KMS-11 (cell line): Measurements from ENCODE around the gene DECR2.

Source experiments
- H2AFZ ChIP-seq: fragments of 200-600 bp; sonication (generic); 2 replicates; pipeline ENCODE4 v1.6.1; 2016; ENCODE audit warnings: antibody characterized with exemption, mixed run types, low read depth
- H3K27ac ChIP-seq: fragments of 200-600 bp; sonication (generic); 2 replicates; pipeline ENCODE4 v1.6.1; 2016; ENCODE audit warnings: mild to moderate bottlenecking, mixed run types
- H3K27me3 ChIP-seq: fragments of 200-600 bp; sonication (generic); 2 replicates; pipeline ENCODE4 v1.6.1; 2017; ENCODE audit warnings: mild to moderate bottlenecking, low read depth, mixed run types, moderate library complexity; ENCODE audit not compliant: insufficient read depth
- H3K36me3 ChIP-seq: fragments of 200-600 bp; sonication (generic); 2 replicates; pipeline ENCODE4 v1.6.1; 2017; ENCODE audit warnings: mild to moderate bottlenecking, mixed run types; ENCODE audit not compliant: insufficient read depth
- H3K4me1 ChIP-seq: fragments of 200-600 bp; sonication (generic); 2 replicates; pipeline ENCODE4 v1.6.1; 2016; ENCODE audit warnings: mild to moderate bottlenecking, low read depth, mixed run types; ENCODE audit not compliant: poor library complexity, severe bottlenecking
- H3K4me2 ChIP-seq: fragments of 200-600 bp; sonication (generic); 2 replicates; pipeline ENCODE4 v1.7.0; 2016; ENCODE audit warnings: mild to moderate bottlenecking, mixed run types
- H3K4me3 ChIP-seq: fragments of 200-600 bp; sonication (generic); IDR thresholded peaks from 2 replicates; pipeline ENCODE4 v1.6.1; 2017; ENCODE audit warnings: low read depth, low read length, mixed read lengths; ENCODE audit not compliant: insufficient read depth
- H3K79me2 ChIP-seq: fragments of 200-600 bp; sonication (generic); 2 replicates; pipeline ENCODE4 v1.6.1; 2016; ENCODE audit warnings: low read depth, mixed run types; ENCODE audit not compliant: insufficient read depth
- H3K9ac ChIP-seq: fragments of 200-600 bp; sonication (generic); 2 replicates; pipeline ENCODE4 v1.6.1; 2016; ENCODE audit warnings: mild to moderate bottlenecking, mixed run types
- H4K20me1 ChIP-seq: fragments of 200-600 bp; sonication (generic); 2 replicates; pipeline ENCODE4 v1.6.1; 2016; ENCODE audit warnings: mild to moderate bottlenecking, mixed run types; ENCODE audit not compliant: insufficient read depth
- TF ChIP-seq, protein P1 (sequence below): fragments of 200-600 bp; sonication (generic); conservative IDR thresholded peaks from 2 replicates; pipeline ENCODE4 v1.6.1; 2017; ENCODE audit warnings: low read depth, mild to moderate bottlenecking, antibody characterized with exemption, low read length, moderate library complexity, mixed read lengths

The DECR2 gene

DNA sequence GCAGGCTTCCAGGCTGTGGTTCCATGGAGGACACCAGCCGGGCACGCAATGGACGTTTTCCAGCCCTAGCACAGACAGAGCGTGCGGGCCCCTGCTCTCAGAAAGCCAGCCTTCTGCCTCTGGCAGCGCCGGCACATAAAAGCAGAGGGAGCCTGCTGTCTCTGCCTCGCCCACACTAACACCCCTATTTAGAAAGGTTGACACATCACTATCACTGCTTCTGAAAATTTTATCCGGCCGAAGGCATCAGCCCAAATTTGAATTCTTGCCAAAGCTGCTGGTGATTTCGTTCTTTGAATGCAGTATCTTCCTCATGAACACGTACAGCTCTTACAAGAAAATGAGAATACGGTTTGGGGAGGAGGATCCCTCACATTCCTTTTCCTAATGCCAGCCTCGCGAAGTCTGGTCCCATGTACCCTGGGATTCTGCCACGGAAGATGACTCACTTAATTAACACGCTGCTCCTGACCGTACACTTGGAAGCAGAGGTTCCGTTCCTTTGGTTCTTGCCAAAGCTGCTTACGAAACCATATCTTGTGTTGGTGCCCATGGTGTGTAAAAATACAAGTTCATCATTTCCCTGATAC is 22.4 kb downstream of the DECR2 start:
- H3K4me3 ChIP-seq = no peak overlapping the region

DNA sequence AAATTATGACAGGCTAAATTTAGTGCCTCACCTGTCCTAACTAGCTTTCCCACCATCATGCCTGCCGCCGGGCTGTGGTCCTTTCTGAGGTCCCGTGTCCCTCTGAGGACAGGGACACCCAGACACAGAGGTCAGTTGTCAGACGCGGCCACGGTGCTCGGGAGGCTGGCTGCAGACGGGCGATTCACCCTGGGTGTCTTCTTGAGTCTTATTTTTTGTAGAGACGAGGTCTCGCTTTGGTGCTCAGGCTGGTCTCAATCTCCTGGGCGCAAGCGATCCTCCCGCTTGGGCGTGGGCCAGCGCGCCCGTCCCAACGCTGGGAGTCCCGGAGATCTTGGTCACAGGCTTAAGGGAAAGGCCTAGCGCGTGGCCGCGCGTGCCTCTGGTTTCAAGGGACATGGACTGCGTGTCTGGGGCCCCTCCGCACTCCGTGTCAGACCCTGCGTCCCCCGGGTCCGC is 23.0 kb downstream of the DECR2 start:
- Histone ChIP-seq H3K4me3 (no peak overlapping the region), H3K27me3 (peaks cover 5% of the 10 kb centered on the region; the same call in 1 of the 2 replicates), H4K20me1 (no peaks in the 10 kb centered on the region), H3K27ac (no peak overlapping the region), H3K4me1 (peaks cover 21% of the 10 kb centered on the region), H3K36me3 (no peaks in the 10 kb centered on the region), H3K9ac (peak overlapping the region; percentile 52; the same call in 1 of the 2 replicates), H3K79me2 (peaks cover 15% of the 10 kb centered on the region; the same call in 1 of the 2 replicates), H3K4me2 (peak overlapping the region; percentile 96), H2AFZ (peak overlapping the region; percentile 97)
- TF ChIP-seq, protein P1, sequence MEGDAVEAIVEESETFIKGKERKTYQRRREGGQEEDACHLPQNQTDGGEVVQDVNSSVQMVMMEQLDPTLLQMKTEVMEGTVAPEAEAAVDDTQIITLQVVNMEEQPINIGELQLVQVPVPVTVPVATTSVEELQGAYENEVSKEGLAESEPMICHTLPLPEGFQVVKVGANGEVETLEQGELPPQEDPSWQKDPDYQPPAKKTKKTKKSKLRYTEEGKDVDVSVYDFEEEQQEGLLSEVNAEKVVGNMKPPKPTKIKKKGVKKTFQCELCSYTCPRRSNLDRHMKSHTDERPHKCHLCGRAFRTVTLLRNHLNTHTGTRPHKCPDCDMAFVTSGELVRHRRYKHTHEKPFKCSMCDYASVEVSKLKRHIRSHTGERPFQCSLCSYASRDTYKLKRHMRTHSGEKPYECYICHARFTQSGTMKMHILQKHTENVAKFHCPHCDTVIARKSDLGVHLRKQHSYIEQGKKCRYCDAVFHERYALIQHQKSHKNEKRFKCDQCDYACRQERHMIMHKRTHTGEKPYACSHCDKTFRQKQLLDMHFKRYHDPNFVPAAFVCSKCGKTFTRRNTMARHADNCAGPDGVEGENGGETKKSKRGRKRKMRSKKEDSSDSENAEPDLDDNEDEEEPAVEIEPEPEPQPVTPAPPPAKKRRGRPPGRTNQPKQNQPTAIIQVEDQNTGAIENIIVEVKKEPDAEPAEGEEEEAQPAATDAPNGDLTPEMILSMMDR = no peak

More for the DNA sequence above, 22.4 kb downstream of the DECR2 start:
- Histone ChIP-seq H3K4me2 (peak overlapping the region; percentile 96; the same call in 1 of the 2 replicates), H4K20me1 (no peaks in the 10 kb centered on the region), H2AFZ (peak overlapping the region; percentile 97; the same call in 1 of the 2 replicates), H3K79me2 (peaks cover 15% of the 10 kb centered on the region; the same call in 1 of the 2 replicates), H3K4me1 (peaks cover 21% of the 10 kb centered on the region), H3K9ac (no peak overlapping the region), H3K27ac (no peak overlapping the region), H3K27me3 (peaks cover 5% of the 10 kb centered on the region; the same call in 1 of the 2 replicates), H3K36me3 (no peaks in the 10 kb centered on the region)
- TF ChIP-seq, protein P1 = no peak

DNA sequence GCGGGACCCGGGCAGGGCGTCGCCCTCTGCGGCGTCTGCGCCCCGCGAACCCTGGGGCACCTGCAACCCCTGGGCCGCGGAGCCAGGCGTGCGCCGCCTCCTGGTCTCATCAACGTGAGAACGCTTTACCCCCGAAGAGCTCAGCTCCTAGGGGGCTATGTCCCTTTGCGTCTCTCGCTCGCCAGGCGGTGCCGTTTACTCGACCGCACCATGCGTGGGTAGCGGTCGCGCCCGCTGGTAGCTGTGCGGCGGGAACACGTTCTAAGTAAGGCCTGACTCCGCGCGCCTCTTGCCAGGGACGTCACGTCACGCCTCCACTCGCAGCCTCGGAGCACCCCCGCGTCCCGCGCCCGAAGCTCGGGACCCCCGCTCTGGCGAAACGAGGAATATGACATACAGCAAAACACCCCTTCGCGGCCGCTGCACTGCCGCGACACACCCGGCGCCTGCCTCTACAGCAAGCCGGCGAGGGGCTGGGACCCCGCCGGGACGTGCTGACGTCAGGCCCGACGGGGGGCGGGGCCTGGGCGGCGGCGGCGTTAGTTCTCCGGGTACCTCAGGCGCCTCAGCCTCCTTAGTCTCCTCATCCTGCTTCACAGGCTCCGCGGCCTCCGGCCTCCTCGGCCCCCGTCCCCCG is 23.5 kb downstream of the DECR2 start, which contains the start of gene RAB11FIP3:
TSS of gene RAB11FIP3 (plus strand) at position 568 of the 637 bp plus-strand sequence. CDS start 358 bp downstream, outside the sequence.
- H3K4me3 ChIP-seq = no peak within 1 kb of the TSS
- peak within 1 kb of the TSS; percentile 52; the same call in 1 of the 2 replicates for H3K9ac ChIP-seq
- peaks cover 21% of the 10 kb centered on the region for H3K4me1 ChIP-seq
- peak within 1 kb of the TSS; percentile 96 for H3K4me2 ChIP-seq
- TF ChIP-seq, protein P1 = no peak
- 0 out of 2 replicates have a peak within 1 kb of the TSS, but pooled peaks have one; percentile 8 for H3K27ac ChIP-seq
- peak within 1 kb of the TSS; percentile 97 for H2AFZ ChIP-seq
- H4K20me1 ChIP-seq = no peaks in the 10 kb centered on the region
- no peaks in the 10 kb centered on the region for H3K36me3 ChIP-seq
- peaks cover 5% of the 10 kb centered on the region; the same call in 1 of the 2 replicates for H3K27me3 ChIP-seq
- peaks cover 15% of the 10 kb centered on the region; the same call in 1 of the 2 replicates for H3K79me2 ChIP-seq

DNA sequence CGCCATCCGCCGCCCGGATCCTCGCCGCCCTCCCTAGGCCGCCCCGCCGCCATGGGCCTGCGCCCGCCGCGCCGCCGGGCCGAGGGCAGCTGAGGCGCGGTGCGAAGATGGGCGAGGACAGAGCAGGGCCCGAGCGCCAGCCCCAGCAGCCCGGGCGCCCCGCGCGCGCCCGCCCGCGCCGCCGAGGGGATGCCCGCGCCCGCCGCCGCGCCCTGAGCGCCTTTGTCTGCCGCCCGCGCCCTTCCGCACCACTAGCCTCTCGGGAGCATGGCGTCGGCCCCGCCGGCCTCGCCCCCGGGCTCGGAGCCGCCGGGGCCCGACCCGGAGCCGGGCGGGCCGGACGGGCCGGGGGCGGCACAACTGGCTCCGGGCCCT is 24.0 kb downstream of the DECR2 start:
- Histone ChIP-seq H3K27me3 (peaks cover 5% of the 10 kb centered on the region; the same call in 1 of the 2 replicates), H3K4me2 (no peak overlapping the region; the same call in 1 of the 2 replicates), H3K36me3 (no peaks in the 10 kb centered on the region), H3K27ac (no peak overlapping the region), H3K4me1 (peaks cover 21% of the 10 kb centered on the region), H2AFZ (peak overlapping the region; percentile 97), H3K79me2 (peaks cover 15% of the 10 kb centered on the region; the same call in 1 of the 2 replicates), H3K4me3 (no peak overlapping the region), H3K9ac (peak overlapping the region; percentile 52; the same call in 1 of the 2 replicates), H4K20me1 (no peaks in the 10 kb centered on the region)
- TF ChIP-seq, protein P1 = no peak
